HCT116 (cell line): Measurements from ENCODE around the gene DOCK2. TPM values are rescaled to one million over a fixed set of nuclear protein-coding genes. Genes with fewer than 3 reads are reported as not detected.

Experiments used
- ATAC-seq: fragments of 200-7000 bp; cut with Tn5 transposase; 2 replicates; pipeline ENCODE4 v1.9.1; 2020; ENCODE audit warnings: mild to moderate bottlenecking, moderate library complexity
- BruUV-seq: library from RNA; stranded (reverse); fragments of 400-500 nt; replicated peaks from 2 replicates; lab custom pipeline; 2021; lab: Mats Ljungman, UMichigan
- CTCF ChIA-PET: fragments of 300-600 bp; sonication (Branson Sonifier 250); formaldehyde crosslinking; loops from one replicate; lab custom pipeline; 2021; ENCODE audit warnings: antibody characterized with exemption; lab: Charles Lee
- POLR2A ChIA-PET: fragments of 300-600, 350-600 bp; sonication (Branson Sonifier 250); formaldehyde crosslinking; loops from one replicate; lab custom pipeline; 2021; ENCODE audit warnings: antibody characterized with exemption; lab: Charles Lee
- RAD21 ChIA-PET, 2 experiments: fragments of 300-600 bp; sonication (Branson Sonifier 250); formaldehyde crosslinking; loops; one replicate each; lab custom pipeline; 2023; ENCODE audit warnings: low total read pairs in 2 of 2; ENCODE audit not compliant: uncharacterized antibody in 2 of 2, unreplicated experiment in 2 of 2, low non-redundant PET in 1 of 2; lab: Charles Lee
- DNase-seq: peaks from one replicate; pipeline ENCODE4 v3.0.0-alpha.2; 2010; ENCODE audit warnings: low read depth, low spot score
- H2AFZ ChIP-seq: fragments of 200-600 bp; shearing (Covaris generic), sonication (generic); 2 replicates; pipeline ENCODE4 v1.6.1; 2017; ENCODE audit warnings: low read depth, mixed run types, mixed read lengths, antibody characterized with exemption, low read length; ENCODE audit not compliant: poor library complexity, severe bottlenecking
- H3K27ac ChIP-seq: 2 replicates; pipeline ENCODE4 v1.5.1; 2012; ENCODE audit warnings: low read depth, low read length
- H3K27me3 ChIP-seq: fragments of 200-600 bp; sonication (generic); 2 replicates; pipeline ENCODE4 v1.6.1; 2016; ENCODE audit warnings: mixed run types, low read length, mixed read lengths; ENCODE audit not compliant: insufficient read depth
- H3K36me3 ChIP-seq, 2 experiments: fragments of 200-500 bp in 1 of 2; fragments of 200-600 bp in 1 of 2; sonication (Bioruptor generic) in 1 of 2; sonication (generic) in 1 of 2; 2 replicates each; pipeline versions ENCODE4 v1.5.1 to v1.6.1; 2014 to 2016; ENCODE audit warnings: low read length in 2 of 2, inconsistent platforms in 1 of 2, mixed read lengths in 1 of 2, mixed run types in 1 of 2; ENCODE audit not compliant: insufficient read depth in 2 of 2, control insufficient read depth in 1 of 2
- H3K4me1 ChIP-seq, 2 experiments: fragments of 200-600 bp in 1 of 2; sonication (generic) in 1 of 2; 2 replicates each; pipeline versions ENCODE4 v1.5.1 to v1.6.1; 2012 to 2017; ENCODE audit warnings: low read length in 2 of 2, inconsistent platforms in 1 of 2, mild to moderate bottlenecking in 1 of 2, mixed read lengths in 1 of 2, mixed run types in 1 of 2, moderate library complexity in 1 of 2; ENCODE audit not compliant: insufficient read depth in 2 of 2, control insufficient read depth in 1 of 2
- H3K4me2 ChIP-seq: fragments of 200-600 bp; sonication (generic); 2 replicates; pipeline ENCODE4 v1.6.1; 2017; ENCODE audit warnings: mixed run types, low read length, mixed read lengths
- H3K4me3 ChIP-seq, 2 experiments: fragments of 200-600 bp in 1 of 2; sonication (generic) in 1 of 2; replicated peaks in 1 of 2; 2 replicates each; pipeline ENCODE4 v1.5.1; 2011 to 2016; ENCODE audit warnings: low read length in 2 of 2, control low read depth in 1 of 2, low read depth in 1 of 2, mild to moderate bottlenecking in 1 of 2, mixed read lengths in 1 of 2, mixed run types in 1 of 2
- H3K79me2 ChIP-seq: fragments of 200-600 bp; sonication (generic); 2 replicates; pipeline ENCODE4 v1.6.1; 2017; ENCODE audit warnings: mild to moderate bottlenecking, mixed run types, low read length, moderate library complexity, mixed read lengths; ENCODE audit not compliant: insufficient read depth
- H3K9ac ChIP-seq: fragments of 200-600 bp; sonication (generic); 2 replicates; pipeline ENCODE4 v1.6.1; 2016; ENCODE audit warnings: low read length, mixed read lengths
- H3K9me2 ChIP-seq: fragments of 200-600 bp; sonication (generic), shearing (Covaris generic); 2 replicates; pipeline ENCODE4 v1.6.1; 2017; ENCODE audit warnings: mixed run types, mild to moderate bottlenecking, moderate library complexity; ENCODE audit not compliant: insufficient read depth
- H3K9me3 ChIP-seq, 2 experiments: fragments of 200-500 bp in 1 of 2; fragments of 200-600 bp in 1 of 2; sonication (Bioruptor generic) in 1 of 2; sonication (generic) in 1 of 2; 2 replicates each; pipeline ENCODE4 v1.6.1; 2014 to 2017; ENCODE audit warnings: low read length in 2 of 2, mixed read lengths in 2 of 2, inconsistent platforms in 1 of 2, low read depth in 1 of 2, mild to moderate bottlenecking in 1 of 2, mixed run types in 1 of 2, moderate library complexity in 1 of 2; ENCODE audit not compliant: control insufficient read depth in 1 of 2, insufficient read depth in 1 of 2
- H4K20me1 ChIP-seq: fragments of 200-600 bp; sonication (generic), shearing (Covaris generic); 2 replicates; pipeline ENCODE4 v1.6.1; 2017; ENCODE audit warnings: mixed run types, mild to moderate bottlenecking, moderate library complexity; ENCODE audit not compliant: insufficient read depth
- CBX3 ChIP-seq: IDR thresholded peaks from 2 replicates; pipeline ENCODE4 v1.6.1; 2012; ENCODE audit warnings: low read depth
- CEBPB ChIP-seq: IDR thresholded peaks from 2 replicates; pipeline ENCODE4 v1.6.1; 2012; ENCODE audit warnings: low read depth
- ELF1 ChIP-seq: IDR thresholded peaks from 2 replicates; pipeline ENCODE4 v1.6.1; 2012; ENCODE audit warnings: low read depth, borderline replicate concordance
- EZH2 ChIP-seq: fragments of 200-600 bp; sonication (generic); IDR thresholded peaks from 2 replicates; pipeline ENCODE4 v1.6.1; 2017; ENCODE audit warnings: antibody characterized with exemption, mixed run types
- EZH2phosphoT487 ChIP-seq: fragments of 200-600 bp; IDR thresholded peaks from 2 replicates; pipeline ENCODE4 v1.6.1; 2018; ENCODE audit warnings: antibody characterized with exemption, borderline replicate concordance
- FOSL1 ChIP-seq: IDR thresholded peaks from 2 replicates; pipeline ENCODE4 v1.6.1; 2012; ENCODE audit warnings: low read depth
- JUND ChIP-seq: IDR thresholded peaks from 2 replicates; pipeline ENCODE4 v1.6.1; 2012
- POLR2AphosphoS5 ChIP-seq: IDR thresholded peaks from 2 replicates; pipeline ENCODE4 v1.6.1; 2011; ENCODE audit warnings: mild to moderate bottlenecking, low read depth, low read length, moderate library complexity
- SP1 ChIP-seq: IDR thresholded peaks from 2 replicates; pipeline ENCODE4 v1.6.1; 2012; ENCODE audit warnings: low read depth
- SRF ChIP-seq: IDR thresholded peaks from 2 replicates; pipeline ENCODE4 v1.6.1; 2012; ENCODE audit warnings: low read depth
- TCF7L2 ChIP-seq: IDR thresholded peaks from 2 replicates; pipeline ENCODE4 v1.7.0; 2011; ENCODE audit warnings: borderline replicate concordance, inconsistent platforms; ENCODE audit not compliant: insufficient read depth, insufficient read length; ENCODE audit errors: extremely low read depth
- YY1 ChIP-seq: IDR thresholded peaks from 2 replicates; pipeline ENCODE4 v1.6.1; 2011; ENCODE audit warnings: low read length, low read depth, moderate library complexity, mild to moderate bottlenecking; ENCODE audit not compliant: insufficient replicate concordance; ENCODE audit errors: extremely low read depth
- ZFX ChIP-seq: fragments of 450-650 bp; IDR thresholded peaks from 2 replicates; pipeline ENCODE4 v1.6.1; 2017
- ZNF274 ChIP-seq: fragments of 200-500 bp; sonication (Bioruptor generic); IDR thresholded peaks from 2 replicates; pipeline ENCODE4 v1.6.1; 2014; ENCODE audit warnings: mild to moderate bottlenecking, low read depth, low read length, inconsistent platforms
- intact Hi-C: fragments of 100-400 bp; cut with micrococcal nuclease; formaldehyde crosslinking; loops from 2 replicates; pipeline ENCODE4 v1.10.0; 2022
- total RNA-seq: library from RNA; stranded (reverse); gene quantifications from one replicate; pipeline ENCODE4 v1.2.1, GENCODE V29; 2021; ENCODE audit not compliant: unreplicated experiment
- TF ChIP-seq, protein P1 (sequence below): IDR thresholded peaks from 2 replicates; pipeline ENCODE4 v1.6.1; 2012
- TF ChIP-seq, protein P2 (sequence below): IDR thresholded peaks from 2 replicates; pipeline ENCODE4 v1.6.1; 2012; ENCODE audit warnings: low read depth
- TF ChIP-seq, protein P3 (sequence below), 3 experiments: fragments of 200-600 bp in 1 of 3; sonication (generic) in 1 of 3; IDR thresholded peaks in 2 of 3; conservative IDR thresholded peaks in 1 of 3; 2 replicates each; pipeline ENCODE4 v1.5.1; 2012 to 2017; ENCODE audit warnings: low read depth in 2 of 3, low read length in 2 of 3, antibody characterized with exemption in 1 of 3, borderline replicate concordance in 1 of 3, control low read depth in 1 of 3, mild to moderate bottlenecking in 1 of 3, mixed read lengths in 1 of 3, mixed run types in 1 of 3, moderate library complexity in 1 of 3; ENCODE audit not compliant: insufficient read depth in 1 of 3

DOCK2 gene
- total RNA-seq, 1 experiment from 2014 or later, result 0.89 TPM

DNA sequence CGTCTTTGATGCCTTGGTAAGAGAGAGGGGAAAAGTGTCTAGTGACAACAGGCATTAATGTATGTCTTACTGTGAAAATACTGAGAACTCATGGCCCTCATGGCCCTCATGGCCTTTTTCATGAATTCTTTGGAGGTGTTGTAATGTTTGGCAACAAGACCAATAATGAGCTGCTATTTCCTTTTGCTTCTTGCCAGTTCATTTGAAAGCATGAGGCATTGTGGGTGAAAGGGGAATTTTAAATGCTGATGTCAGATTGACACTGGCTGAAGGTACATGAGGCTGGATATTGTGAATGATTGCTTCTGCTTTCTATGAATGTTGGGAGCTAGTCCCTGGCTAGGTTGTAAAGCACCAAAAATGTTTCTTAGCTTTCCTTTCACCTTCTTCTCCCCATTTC is 79.2 kb downstream of the DOCK2 start:
- no peak for DNase-seq
- H3K9me3 ChIP-seq, result no peaks in the 10 kb centered on the region
- H3K4me2 ChIP-seq, result no peak overlapping the region
- no TSS peak for BruUV-seq
- H3K4me1 ChIP-seq, result no peaks in the 10 kb centered on the region
- intact Hi-C loops, result no loop called here
- no peaks in the 10 kb centered on the region for H4K20me1 ChIP-seq
- no peaks in the 10 kb centered on the region for H3K79me2 ChIP-seq
- ChIA-PET POLR2A (no interaction called here), RAD21 (no interaction called here), CTCF (no interaction called here)
- no peak overlapping the region for H3K4me3 ChIP-seq
- TF ChIP-seq TCF7L2, result no peak
- TF ChIP-seq SP1, result no peak
- TF ChIP-seq, protein P1, sequence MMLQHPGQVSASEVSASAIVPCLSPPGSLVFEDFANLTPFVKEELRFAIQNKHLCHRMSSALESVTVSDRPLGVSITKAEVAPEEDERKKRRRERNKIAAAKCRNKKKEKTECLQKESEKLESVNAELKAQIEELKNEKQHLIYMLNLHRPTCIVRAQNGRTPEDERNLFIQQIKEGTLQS, result no peak
- no peak for TF ChIP-seq SRF
- no peak for TF ChIP-seq EZH2
- TF ChIP-seq, protein P2, sequence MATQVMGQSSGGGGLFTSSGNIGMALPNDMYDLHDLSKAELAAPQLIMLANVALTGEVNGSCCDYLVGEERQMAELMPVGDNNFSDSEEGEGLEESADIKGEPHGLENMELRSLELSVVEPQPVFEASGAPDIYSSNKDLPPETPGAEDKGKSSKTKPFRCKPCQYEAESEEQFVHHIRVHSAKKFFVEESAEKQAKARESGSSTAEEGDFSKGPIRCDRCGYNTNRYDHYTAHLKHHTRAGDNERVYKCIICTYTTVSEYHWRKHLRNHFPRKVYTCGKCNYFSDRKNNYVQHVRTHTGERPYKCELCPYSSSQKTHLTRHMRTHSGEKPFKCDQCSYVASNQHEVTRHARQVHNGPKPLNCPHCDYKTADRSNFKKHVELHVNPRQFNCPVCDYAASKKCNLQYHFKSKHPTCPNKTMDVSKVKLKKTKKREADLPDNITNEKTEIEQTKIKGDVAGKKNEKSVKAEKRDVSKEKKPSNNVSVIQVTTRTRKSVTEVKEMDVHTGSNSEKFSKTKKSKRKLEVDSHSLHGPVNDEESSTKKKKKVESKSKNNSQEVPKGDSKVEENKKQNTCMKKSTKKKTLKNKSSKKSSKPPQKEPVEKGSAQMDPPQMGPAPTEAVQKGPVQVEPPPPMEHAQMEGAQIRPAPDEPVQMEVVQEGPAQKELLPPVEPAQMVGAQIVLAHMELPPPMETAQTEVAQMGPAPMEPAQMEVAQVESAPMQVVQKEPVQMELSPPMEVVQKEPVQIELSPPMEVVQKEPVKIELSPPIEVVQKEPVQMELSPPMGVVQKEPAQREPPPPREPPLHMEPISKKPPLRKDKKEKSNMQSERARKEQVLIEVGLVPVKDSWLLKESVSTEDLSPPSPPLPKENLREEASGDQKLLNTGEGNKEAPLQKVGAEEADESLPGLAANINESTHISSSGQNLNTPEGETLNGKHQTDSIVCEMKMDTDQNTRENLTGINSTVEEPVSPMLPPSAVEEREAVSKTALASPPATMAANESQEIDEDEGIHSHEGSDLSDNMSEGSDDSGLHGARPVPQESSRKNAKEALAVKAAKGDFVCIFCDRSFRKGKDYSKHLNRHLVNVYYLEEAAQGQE, result no peak
- TF ChIP-seq POLR2AphosphoS5, result no peak
- no peak for TF ChIP-seq ZNF274
- TF ChIP-seq JUND, result no peak
- no peak for TF ChIP-seq ZFX
- no peak for TF ChIP-seq CEBPB
- no peak for TF ChIP-seq CBX3
- no peak for TF ChIP-seq FOSL1
- TF ChIP-seq EZH2phosphoT487, result no peak
- no peak for TF ChIP-seq YY1
- TF ChIP-seq, protein P3, sequence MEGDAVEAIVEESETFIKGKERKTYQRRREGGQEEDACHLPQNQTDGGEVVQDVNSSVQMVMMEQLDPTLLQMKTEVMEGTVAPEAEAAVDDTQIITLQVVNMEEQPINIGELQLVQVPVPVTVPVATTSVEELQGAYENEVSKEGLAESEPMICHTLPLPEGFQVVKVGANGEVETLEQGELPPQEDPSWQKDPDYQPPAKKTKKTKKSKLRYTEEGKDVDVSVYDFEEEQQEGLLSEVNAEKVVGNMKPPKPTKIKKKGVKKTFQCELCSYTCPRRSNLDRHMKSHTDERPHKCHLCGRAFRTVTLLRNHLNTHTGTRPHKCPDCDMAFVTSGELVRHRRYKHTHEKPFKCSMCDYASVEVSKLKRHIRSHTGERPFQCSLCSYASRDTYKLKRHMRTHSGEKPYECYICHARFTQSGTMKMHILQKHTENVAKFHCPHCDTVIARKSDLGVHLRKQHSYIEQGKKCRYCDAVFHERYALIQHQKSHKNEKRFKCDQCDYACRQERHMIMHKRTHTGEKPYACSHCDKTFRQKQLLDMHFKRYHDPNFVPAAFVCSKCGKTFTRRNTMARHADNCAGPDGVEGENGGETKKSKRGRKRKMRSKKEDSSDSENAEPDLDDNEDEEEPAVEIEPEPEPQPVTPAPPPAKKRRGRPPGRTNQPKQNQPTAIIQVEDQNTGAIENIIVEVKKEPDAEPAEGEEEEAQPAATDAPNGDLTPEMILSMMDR (IDR thresholded peaks at IDR 0.05 in 2 of 3, conservative IDR thresholded peaks at IDR 0.05 in 1 of 3; ENCODE audit: borderline replicate concordance in 1 of 3, insufficient read depth in 1 of 3, low read depth in 2 of 3, low read length in 2 of 3), result no peak
- no peak for TF ChIP-seq ELF1
- no peaks in the 10 kb centered on the region for H3K36me3 ChIP-seq
- H3K9ac ChIP-seq, result no peak overlapping the region
- H3K9me2 ChIP-seq, result no peaks in the 10 kb centered on the region
- no peak for ATAC-seq
- H3K27me3 ChIP-seq, result peaks cover 45% of the 10 kb centered on the region
- no peak overlapping the region for H3K27ac ChIP-seq
- H2AFZ ChIP-seq, result no peak overlapping the region
